H1 (cell line): ENCODE results near the gene CCNL2. TPM values are rescaled to one million over a fixed set of nuclear protein-coding genes. Genes with fewer than 3 reads are reported as not detected.

ENCODE experiments used
- CTCF ChIA-PET: fragments of 300-600 bp; sonication (Branson Sonifier 250); formaldehyde crosslinking; loops from one replicate; lab custom pipeline; 2021; ENCODE audit not compliant: partially characterized antibody; lab: Charles Lee
- POLR2A ChIA-PET: fragments of 300-600 bp; sonication (Branson Sonifier 250); formaldehyde crosslinking; loops from one replicate; lab custom pipeline; 2021; ENCODE audit warnings: inconsistent platforms; ENCODE audit not compliant: partially characterized antibody; lab: Charles Lee
- DNase-seq, 2 experiments: peaks; one replicate each; pipeline versions ENCODE4 v3.0.0 to v3.0.0-alpha.2; 2010 to 2022; ENCODE audit warnings: low spot score in 2 of 2, low read depth in 1 of 2, mixed read lengths in 1 of 2
- FAIRE-seq: peaks from 2 replicates; lab custom pipeline; 2011; peaks lifted over from hg19 to GRCh38; lab: Jason Lieb, UNC
- H2AFZ ChIP-seq: 2 replicates; pipeline ENCODE4 v1.8.1; 2012; ENCODE audit warnings: low read length, inconsistent platforms
- H2AK5ac ChIP-seq: 2 replicates; pipeline ENCODE4 v1.6.1; 2013; ENCODE audit warnings: low read depth, low read length
- H2BK120ac ChIP-seq: replicated peaks from 2 replicates; pipeline ENCODE3; 2013; ENCODE audit warnings: low read depth, low read length, inconsistent platforms
- H2BK12ac ChIP-seq: 2 replicates; pipeline ENCODE4 v1.6.1; 2013; ENCODE audit warnings: low read depth, low read length
- H2BK15ac ChIP-seq: 2 replicates; pipeline ENCODE4 v1.6.1; 2013; ENCODE audit warnings: low read length
- H2BK20ac ChIP-seq: 2 replicates; pipeline ENCODE4 v1.6.1; 2013; ENCODE audit warnings: low read length
- H2BK5ac ChIP-seq: 2 replicates; pipeline ENCODE4 v1.6.1; 2013; ENCODE audit warnings: low read depth, low read length
- H3K14ac ChIP-seq: 2 replicates; pipeline ENCODE4 v1.6.1; 2013; ENCODE audit warnings: inconsistent platforms; ENCODE audit not compliant: insufficient read length
- H3K18ac ChIP-seq: 2 replicates; pipeline ENCODE4 v1.6.1; 2013; ENCODE audit warnings: low read length; ENCODE audit errors: extremely low read depth
- H3K23ac ChIP-seq: 2 replicates; pipeline ENCODE4 v1.6.1; 2013; ENCODE audit warnings: inconsistent platforms; ENCODE audit not compliant: insufficient read length
- H3K23me2 ChIP-seq: 2 replicates; pipeline ENCODE4 v1.6.1; 2013; ENCODE audit warnings: low read depth, low read length
- H3K27ac ChIP-seq: 2 replicates; pipeline ENCODE4 v1.6.1; 2011; ENCODE audit warnings: low read depth, low read length, inconsistent platforms
- H3K27me3 ChIP-seq, 4 experiments: replicated peaks in 1 of 4; 1 replicate in 1 of 4; 2 replicates in 3 of 4; pipeline versions ENCODE4 v1.6.1 to v1.8.1; 2011 to 2013; ENCODE audit warnings: low read length in 3 of 4, mild to moderate bottlenecking in 3 of 4, inconsistent platforms in 2 of 4, mixed read lengths in 2 of 4, moderate library complexity in 1 of 4; ENCODE audit not compliant: control insufficient read depth in 3 of 4, insufficient read depth in 3 of 4; ENCODE audit errors: extremely low read depth in 1 of 4
- H3K36me3 ChIP-seq, 4 experiments: 2 replicates each; pipeline versions ENCODE4 v1.6.1 to v1.8.1; 2011 to 2013; ENCODE audit warnings: mild to moderate bottlenecking in 4 of 4, low read length in 3 of 4, moderate library complexity in 2 of 4, control low read depth in 1 of 4, inconsistent platforms in 1 of 4; ENCODE audit not compliant: insufficient read depth in 4 of 4, control insufficient read depth in 2 of 4
- H3K4ac ChIP-seq: replicated peaks from 2 replicates; pipeline ENCODE3; 2013; ENCODE audit warnings: low read length, low read depth, mixed read lengths, inconsistent platforms; ENCODE audit not compliant: insufficient read length
- H3K4me1 ChIP-seq, 4 experiments: replicated peaks in 1 of 4; 1 replicate in 1 of 4; 2 replicates in 3 of 4; pipeline versions ENCODE4 v1.6.1 to v1.8.1; 2011 to 2013; ENCODE audit warnings: low read length in 3 of 4, inconsistent platforms in 2 of 4, mixed read lengths in 1 of 4; ENCODE audit not compliant: insufficient read depth in 4 of 4, control insufficient read depth in 3 of 4
- H3K4me2 ChIP-seq, 2 experiments: 2 replicates each; pipeline versions ENCODE4 v1.6.1 to v1.8.1; 2011 to 2013; ENCODE audit warnings: low read depth in 2 of 2, low read length in 2 of 2, control low read depth in 1 of 2, inconsistent platforms in 1 of 2, mild to moderate bottlenecking in 1 of 2; ENCODE audit not compliant: insufficient read depth in 1 of 2
- H3K4me3 ChIP-seq, 4 experiments: fragments of 200-600, 300-600 bp in 1 of 4; sonication (generic), shearing (Covaris generic), sonication (Bioruptor Twin) in 1 of 4; 2 replicates each; pipeline versions ENCODE4 v1.5.1 to v1.8.1; 2011 to 2016; ENCODE audit warnings: low read length in 4 of 4, low read depth in 3 of 4, control low read depth in 2 of 4, inconsistent platforms in 2 of 4, mild to moderate bottlenecking in 2 of 4, mixed read lengths in 1 of 4, moderate library complexity in 1 of 4; ENCODE audit not compliant: insufficient read depth in 2 of 4; ENCODE audit errors: extremely low read depth in 1 of 4
- H3K56ac ChIP-seq: replicated peaks from 2 replicates; pipeline ENCODE3; 2013; ENCODE audit warnings: low read depth, mild to moderate bottlenecking, mixed read lengths, low read length, inconsistent platforms; ENCODE audit not compliant: insufficient read length
- H3K79me1 ChIP-seq: 2 replicates; pipeline ENCODE4 v1.6.1; 2013; ENCODE audit warnings: low read depth, low read length, control low read depth
- H3K79me2 ChIP-seq, 2 experiments: 2 replicates each; pipeline versions ENCODE4 v1.6.1 to v1.8.1; 2012 to 2013; ENCODE audit warnings: low read length in 2 of 2, mild to moderate bottlenecking in 2 of 2, inconsistent platforms in 1 of 2; ENCODE audit not compliant: insufficient read depth in 2 of 2, control insufficient read depth in 1 of 2
- H3K9ac ChIP-seq, 4 experiments: replicated peaks in 1 of 4; 1 replicate in 1 of 4; 2 replicates in 3 of 4; pipeline versions ENCODE4 v1.6.1 to v1.8.1; 2011 to 2013; ENCODE audit warnings: low read depth in 3 of 4, low read length in 3 of 4, control low read depth in 2 of 4, mild to moderate bottlenecking in 2 of 4, moderate library complexity in 2 of 4, inconsistent platforms in 1 of 4; ENCODE audit errors: extremely low read depth in 1 of 4
- H3K9me3 ChIP-seq, 2 experiments: 2 replicates each; pipeline versions ENCODE4 v1.6.1 to v1.8.1; 2012 to 2013; ENCODE audit warnings: mild to moderate bottlenecking in 2 of 2, moderate library complexity in 2 of 2, control low read depth in 1 of 2, inconsistent platforms in 1 of 2, low read depth in 1 of 2, low read length in 1 of 2, mixed read lengths in 1 of 2; ENCODE audit not compliant: insufficient read depth in 2 of 2
- H4K20me1 ChIP-seq, 2 experiments: replicated peaks in 1 of 2; 2 replicates each; pipeline versions ENCODE3 to v1.8.1; 2011 to 2013; ENCODE audit warnings: inconsistent platforms in 2 of 2, low read length in 2 of 2, mild to moderate bottlenecking in 1 of 2; ENCODE audit not compliant: insufficient read depth in 2 of 2, control insufficient read depth in 1 of 2
- H4K5ac ChIP-seq: 2 replicates; pipeline ENCODE4 v1.6.1; 2013; ENCODE audit warnings: low read length, low read depth, mixed read lengths, inconsistent platforms; ENCODE audit not compliant: insufficient read length
- H4K8ac ChIP-seq: 2 replicates; pipeline ENCODE4 v1.8.0; 2013; ENCODE audit warnings: mild to moderate bottlenecking, moderate library complexity, low read length, inconsistent platforms; ENCODE audit not compliant: insufficient read depth; ENCODE audit errors: extremely low read depth
- H4K91ac ChIP-seq: replicated peaks from 2 replicates; pipeline ENCODE3; 2013; ENCODE audit warnings: low read length, mixed read lengths, inconsistent platforms; ENCODE audit not compliant: insufficient read length
- CTCF ChIP-seq, 3 experiments: IDR thresholded peaks; 1 replicate in 2 of 3; 2 replicates in 1 of 3; pipeline versions ENCODE4 v1.5.1 to v1.6.1; 2011; ENCODE audit warnings: low read length in 3 of 3, mild to moderate bottlenecking in 3 of 3, inconsistent platforms in 2 of 3, low read depth in 1 of 3, moderate library complexity in 1 of 3; ENCODE audit not compliant: insufficient read depth in 1 of 3; ENCODE audit errors: control extremely low read depth in 1 of 3
- E2F6 ChIP-seq: IDR thresholded peaks from 2 replicates; pipeline ENCODE4 v1.6.1; 2012; ENCODE audit warnings: inconsistent platforms
- WGBS, 2 experiments: shearing (Covaris generic) in 1 of 2; methylation state at CpG; one replicate each; pipeline versions ENCODE4 v1.1.6 to v1.1.7; 2013 to 2015; ENCODE audit warnings: low lambda C conversion rate in 2 of 2, mixed read lengths in 2 of 2, inconsistent platforms in 1 of 2, low coverage in 1 of 2, missing lambda C conversion rate in 1 of 2; ENCODE audit not compliant: insufficient replicate concordance in 2 of 2, insufficient coverage in 1 of 2, insufficient read length in 1 of 2; ENCODE audit errors: extremely low coverage in 1 of 2, missing lambda C conversion rate in 1 of 2; 5-methylcytosine and 5-hydroxymethylcytosine counted together
- polyA plus RNA-seq, 7 experiments: library from polyadenylated mRNA; depleted of rRNA in 3 of 7; stranded (reverse) in 5 of 7; unstranded in 2 of 7; fragments of >200 nt in 5 of 7; fragments of 200-250 nt in 2 of 7; gene quantifications; 1 replicate in 5 of 7; 2 replicates in 1 of 7; 4 replicates in 1 of 7; pipeline versions ENCODE4 v1.2.1 to v1.2.3, GENCODE V29; 2011 to 2013; ENCODE audit warnings: missing spikeins in 2 of 7, mixed read lengths in 2 of 7
- total RNA-seq: library from RNA; stranded (reverse); fragmentation: NEBNext Ultra II Directional; extraction: Animal tissue kit (Norgen Biotek cat#: 25700); gene quantifications from 2 replicates; pipeline ENCODE4 v1.2.1, GENCODE V29; 2021
- TF ChIP-seq, protein P1 (sequence below): IDR thresholded peaks from 2 replicates; pipeline ENCODE4 v1.6.1; 2012; ENCODE audit warnings: inconsistent platforms

CCNL2 gene
- total and polyA plus RNA-seq, 2 of the 8 experiments (the other 6 are each of a cell fraction or from before 2014, with no cell fraction given): 79.8 to 120 TPM

DNA sequence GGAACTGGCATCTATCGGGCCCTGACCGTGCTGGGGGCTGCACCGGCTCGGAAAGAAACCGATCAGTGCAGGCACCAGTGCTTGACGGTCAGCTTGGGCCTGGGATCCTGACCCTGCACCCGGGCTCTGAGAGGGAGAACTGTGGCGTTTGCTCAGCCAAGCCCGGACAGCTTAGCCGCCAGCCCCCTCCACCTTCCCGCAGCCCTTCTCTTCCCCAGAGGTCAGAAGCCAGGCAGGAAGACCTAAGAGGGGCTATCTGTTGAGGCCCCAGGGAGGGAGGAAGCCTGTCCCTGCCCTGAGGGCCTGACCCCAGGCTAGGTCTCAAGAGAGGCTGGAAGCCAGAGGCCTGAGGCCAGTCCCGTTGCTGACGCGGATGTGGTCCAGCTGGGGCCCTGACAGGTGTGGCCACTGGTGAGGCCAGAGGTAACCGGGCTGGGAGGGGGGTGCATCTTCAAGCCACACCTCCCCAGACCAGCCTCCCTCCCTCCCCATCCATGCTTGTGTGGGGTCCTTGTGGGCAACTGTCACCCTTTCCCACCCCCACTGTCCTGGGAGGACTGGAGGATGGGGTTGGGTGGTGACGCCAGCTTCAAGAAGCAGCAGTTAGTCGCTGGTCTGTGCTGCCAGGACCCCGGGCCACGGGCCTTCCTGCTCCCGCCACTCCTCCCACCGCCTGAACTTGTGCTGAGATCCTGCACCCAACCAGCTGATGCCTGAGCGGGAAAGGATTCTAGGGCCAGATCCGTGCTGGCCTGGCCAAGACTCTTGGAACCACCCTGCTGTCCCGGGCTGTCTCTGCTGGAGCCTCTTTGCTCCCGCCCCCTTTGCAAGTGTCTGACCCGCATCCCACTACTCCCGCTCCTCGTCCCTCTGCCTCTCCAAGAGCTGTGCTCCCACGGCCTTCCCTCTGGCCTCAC is 47.4 kb downstream of the CCNL2 start:
- WGBS, 2 experiments: 73% methylated on average over 25 of the region's 29 CpGs; no CpG with 5 or more reads in 1 of the 2 experiments
- H3K23ac ChIP-seq: no peak overlapping the region
- peaks cover 9 to 17% (median 14%) of the 10 kb centered on the region in 4 experiments for H3K27me3 ChIP-seq
- no peaks in the 10 kb centered on the region for H3K9me3 ChIP-seq
- H2BK5ac ChIP-seq: no peak overlapping the region
- peaks cover 0 to 14% of the 10 kb centered on the region in 2 experiments; a peak in 3 of 4 replicates for H3K79me2 ChIP-seq
- H3K4ac ChIP-seq: no peak overlapping the region
- H2AK5ac ChIP-seq: 0 out of 2 replicates have a peak overlapping the region, but pooled peaks have one; percentile 2
- H3K4me2 ChIP-seq: peak overlapping the region; percentile 61 to 62
- no peak overlapping the region for H3K14ac ChIP-seq
- ChIA-PET CTCF (interaction anchor here (0.7 to 3.4 kb wide), 9 partner anchors 9 to 408 kb away, joined by 3 to 40 read pairs (median 4); no protein-coding TSS in a partner anchor), POLR2A (interaction anchor here (0.7 to 5.1 kb wide), 11 partner anchors 8 to 64 kb away, joined by 3 to 80 read pairs (median 5); partner anchors contain the start of genes AURKAIP1 and CCNL2)
- H2BK20ac ChIP-seq: no peak overlapping the region
- FAIRE-seq: no peak
- peaks cover 4 to 15% of the 10 kb centered on the region in 2 experiments for H4K20me1 ChIP-seq
- no peak overlapping the region for H4K91ac ChIP-seq
- peak overlapping the region; percentile 8 to 48 (median 23); a peak in 5 of 8 replicates for H3K4me3 ChIP-seq
- H3K4me1 ChIP-seq: peaks cover 0 to 49% (median 33%) of the 10 kb centered on the region in 4 experiments; a peak in 6 of 7 replicates
- H3K9ac ChIP-seq: no peak overlapping the region
- no peak overlapping the region for H4K5ac ChIP-seq
- no peak overlapping the region for H3K56ac ChIP-seq
- no peak for DNase-seq
- H3K18ac ChIP-seq: no peak overlapping the region; the same call in 1 of the 2 replicates
- H4K8ac ChIP-seq: peak overlapping the region; percentile 51; the same call in 1 of the 2 replicates
- peaks cover 4% of the 10 kb centered on the region for H3K79me1 ChIP-seq
- peaks cover 27% of the 10 kb centered on the region; the same call in 1 of the 2 replicates for H3K23me2 ChIP-seq
- no peaks in the 10 kb centered on the region for H3K36me3 ChIP-seq
- H2BK15ac ChIP-seq: 0 out of 2 replicates have a peak overlapping the region, but pooled peaks have one; percentile 29
- H2BK12ac ChIP-seq: peak overlapping the region; percentile 90; the same call in 1 of the 2 replicates
- H2BK120ac ChIP-seq: no peak overlapping the region
- no peak overlapping the region for H2AFZ ChIP-seq
- TF ChIP-seq E2F6 (peak; percentile 54), CTCF (IDR thresholded peaks at IDR 0.05; ENCODE audit: control extremely low read depth in 1 of 3, insufficient read depth in 1 of 3, low read depth in 1 of 3, low read length in 3 of 3) (no peak)
- TF ChIP-seq, protein P1, sequence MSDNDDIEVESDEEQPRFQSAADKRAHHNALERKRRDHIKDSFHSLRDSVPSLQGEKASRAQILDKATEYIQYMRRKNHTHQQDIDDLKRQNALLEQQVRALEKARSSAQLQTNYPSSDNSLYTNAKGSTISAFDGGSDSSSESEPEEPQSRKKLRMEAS: no peak
- no peak overlapping the region for H3K27ac ChIP-seq
